ENCODE results near the gene C1orf174.

The C1orf174 gene

GRCh38 chr1:3899754-3900149 is 320 bp downstream of the C1orf174 start:
- peak overlapping the region; percentile 92 for H3K27ac ChIP-seq (ENCODE audit: low read length)
- peak overlapping the region; percentile 93 for H3K4me3 ChIP-seq (ENCODE audit: low read length)
- peak overlapping the region; percentile 61 for H2AFZ ChIP-seq (ENCODE audit: low read depth, low read length)
- H4K20me1 ChIP-seq (ENCODE audit: insufficient read depth, low read length) = peaks cover 9% of the 10 kb centered on the region; the same call in 1 of the 2 replicates
- TF ChIP-seq EZH2phosphoT487 (IDR thresholded peaks at IDR 0.05; ENCODE audit: low read depth) (no peak), CTCF (IDR thresholded peaks at IDR 0.05; ENCODE audit: low read depth, low read length) (0 out of 2 replicates have a peak, but pooled peaks have one; percentile 17)
- peaks cover 23% of the 10 kb centered on the region for H3K36me3 ChIP-seq (replicated peaks; ENCODE audit: low read depth, low read length)
- H3K4me1 ChIP-seq (ENCODE audit: low read length) = peaks cover 9% of the 10 kb centered on the region
- no peaks in the 10 kb centered on the region for H3K27me3 ChIP-seq (ENCODE audit: low read depth, low read length)
- H3K9me3 ChIP-seq (ENCODE audit: insufficient read depth, low read length) = no peaks in the 10 kb centered on the region
- peak overlapping the region; percentile 98 for H3K9ac ChIP-seq (ENCODE audit: low read length)
- peaks cover 52% of the 10 kb centered on the region for H3K79me2 ChIP-seq (ENCODE audit: low read length)
- H3K4me2 ChIP-seq (ENCODE audit: low read length) = peak overlapping the region; percentile 98

- no peaks in the 10 kb centered on the region for H3K27me3 ChIP-seq (ENCODE audit: low read depth, low read length)
- TF ChIP-seq CTCF (IDR thresholded peaks at IDR 0.05; ENCODE audit: low read depth, low read length) (no peak; the same call in 1 of the 2 replicates), EZH2phosphoT487 (IDR thresholded peaks at IDR 0.05; ENCODE audit: low read depth) (no peak)
- no peaks in the 10 kb centered on the region for H3K9me3 ChIP-seq (ENCODE audit: insufficient read depth, low read length)
- H3K27ac ChIP-seq (ENCODE audit: low read length) = peak overlapping the region; percentile 92
- peaks cover 9% of the 10 kb centered on the region; the same call in 1 of the 2 replicates for H4K20me1 ChIP-seq (ENCODE audit: insufficient read depth, low read length)
- peak overlapping the region; percentile 98 for H3K4me2 ChIP-seq (ENCODE audit: low read length)
- peaks cover 9% of the 10 kb centered on the region for H3K4me1 ChIP-seq (ENCODE audit: low read length)
- H3K9ac ChIP-seq (ENCODE audit: low read length) = peak overlapping the region; percentile 98
- peaks cover 24% of the 10 kb centered on the region for H3K36me3 ChIP-seq (replicated peaks; ENCODE audit: low read depth, low read length)
- H3K4me3 ChIP-seq (ENCODE audit: low read length) = peak overlapping the region; percentile 93
- peaks cover 57% of the 10 kb centered on the region for H3K79me2 ChIP-seq (ENCODE audit: low read length)
- peak overlapping the region; percentile 61; the same call in 1 of the 2 replicates for H2AFZ ChIP-seq (ENCODE audit: low read depth, low read length)
Observed at GRCh38 chr1:3898994-3899753, 898 bp downstream of the C1orf174 start.

GRCh38 chr1:3898475-3898735 is 1.7 kb downstream of the C1orf174 start:
- H3K4me2 ChIP-seq (ENCODE audit: low read length) = no peak overlapping the region
- peaks cover 28% of the 10 kb centered on the region for H3K36me3 ChIP-seq (replicated peaks; ENCODE audit: low read depth, low read length)
- peak overlapping the region; percentile 93; the same call in 1 of the 2 replicates for H3K4me3 ChIP-seq (ENCODE audit: low read length)

More at GRCh38 chr1:3898475-3898735, 1.7 kb downstream of the C1orf174 start:
- no peaks in the 10 kb centered on the region for H3K27me3 ChIP-seq (ENCODE audit: low read depth, low read length)
- H4K20me1 ChIP-seq (ENCODE audit: insufficient read depth, low read length) = peaks cover 9% of the 10 kb centered on the region
- H2AFZ ChIP-seq (ENCODE audit: low read depth, low read length) = no peak overlapping the region
- H3K79me2 ChIP-seq (ENCODE audit: low read length) = peaks cover 64% of the 10 kb centered on the region
- H3K9me3 ChIP-seq (ENCODE audit: insufficient read depth, low read length) = no peaks in the 10 kb centered on the region
- peaks cover 11% of the 10 kb centered on the region for H3K4me1 ChIP-seq (ENCODE audit: low read length)
- no peak overlapping the region for H3K27ac ChIP-seq (ENCODE audit: low read length)
- H3K9ac ChIP-seq (ENCODE audit: low read length) = no peak overlapping the region
- TF ChIP-seq CTCF (IDR thresholded peaks at IDR 0.05; ENCODE audit: low read depth, low read length) (no peak), EZH2phosphoT487 (IDR thresholded peaks at IDR 0.05; ENCODE audit: low read depth) (no peak)
